ENCODE results near the gene TNFRSF8. TPM values are rescaled to one million over a fixed set of nuclear protein-coding genes. Genes with fewer than 3 reads are reported as not detected.

Gene TNFRSF8
- total and polyA plus RNA-seq, 9 of the 15 experiments (the other 6 are each of a cell fraction or from before 2014, with no cell fraction given): 3.5 to 38.4 (median 17.1) TPM

- TF ChIP-seq KAT7 (CRISPR knock-in tag; IDR thresholded peaks at IDR 0.05; ENCODE audit: borderline replicate concordance) (no peak), SIRT6 (IDR thresholded peaks at IDR 0.05; ENCODE audit: low read depth, low read length) (no peak), BRD9 (IDR thresholded peaks at IDR 0.05; ENCODE audit: low read depth, partially characterized antibody) (peak; percentile 72), RHOXF2B (CRISPR knock-in tag; conservative IDR thresholded peaks at IDR 0.05) (peak; percentile 92; the same call in 1 of the 2 replicates), ZBTB33 (CRISPR knock-in tag; IDR thresholded peaks at IDR 0.05) (peak; percentile 56), ZNF511 (CRISPR knock-in tag; IDR thresholded peaks at IDR 0.05) (no peak), CREBBP (IDR thresholded peaks at IDR 0.05; ENCODE audit: low read depth, low read length) (no peak)
These were observed 12.4 kb downstream of the TNFRSF8 start (continued) for GRCh38 chr1:12075195-12076114.
